HEK293 (cell line): ENCODE measurements around the gene SACS.

Source experiments
- CTCF ChIP-seq: fragments of 450-650 bp; formaldehyde crosslinking; IDR thresholded peaks from 2 replicates; pipeline ENCODE4 v1.5.1; 2016; ENCODE audit warnings: missing biosample characterization, missing genetic modification characterization
- GLIS1 ChIP-seq: fragments of 450-650 bp; formaldehyde crosslinking; IDR thresholded peaks from 2 replicates; pipeline ENCODE4 v1.5.1; 2016; ENCODE audit warnings: missing biosample characterization, missing genetic modification characterization
- SALL2 ChIP-seq: fragments of 450-650 bp; formaldehyde crosslinking; IDR thresholded peaks from 2 replicates; pipeline ENCODE4 v1.5.0; 2017; ENCODE audit warnings: missing biosample characterization, mild to moderate bottlenecking, missing genetic modification characterization, borderline replicate concordance
- YY1 ChIP-seq: fragments of 450-650 bp; formaldehyde crosslinking; IDR thresholded peaks from 2 replicates; pipeline ENCODE4 v1.5.1; 2018; ENCODE audit warnings: missing biosample characterization, missing genetic modification characterization
- ZNF19 ChIP-seq: fragments of 450-650 bp; formaldehyde crosslinking; IDR thresholded peaks from 2 replicates; pipeline ENCODE4; 2016; ENCODE audit warnings: missing biosample characterization, missing genetic modification characterization, low read depth
- ZNF274 ChIP-seq, 2 experiments: fragments of 200-500 bp in 1 of 2; fragments of 450-650 bp in 1 of 2; sonication (Bioruptor generic) in 1 of 2; formaldehyde crosslinking in 1 of 2; IDR thresholded peaks; 2 replicates each; pipeline versions ENCODE4 v1.5.1 to v1.6.1; 2014 to 2016; ENCODE audit warnings: borderline replicate concordance in 1 of 2, inconsistent platforms in 1 of 2, low read length in 1 of 2, missing biosample characterization in 1 of 2, missing genetic modification characterization in 1 of 2
- ZNF335 ChIP-seq: fragments of 450-650 bp; formaldehyde crosslinking; conservative IDR thresholded peaks from 2 replicates; pipeline ENCODE4 v1.5.1; 2016; ENCODE audit warnings: missing biosample characterization, missing genetic modification characterization

GRCh38 chr13:23473221-23473620 lies 39.7 kb upstream of the SACS start:
- TF ChIP-seq CTCF (no peak), YY1 (tag by site-specific recombination) (no peak), ZNF274 (IDR thresholded peaks at IDR 0.05; ENCODE audit: low read length) (no peak), ZNF274 (tag by site-specific recombination; IDR thresholded peaks at IDR 0.05; ENCODE audit: borderline replicate concordance) (no peak), ZNF335 (no peak), GLIS1 (no peak), SALL2 (tag by site-specific recombination) (no peak), ZNF19 (tag by site-specific recombination) (no peak)
